ENCODE measurements around the gene TATDN2.

The TATDN2 gene

GRCh38 chr3:10272977-10273376 is 24.7 kb downstream of the TATDN2 start:
- DNase-seq, result no peak

- no peak for DNase-seq
Observed at GRCh38 chr3:10273702-10274305, 25.5 kb downstream of the TATDN2 start.

- no peak for DNase-seq
Observed at GRCh38 chr3:10274601-10275000, 26.3 kb downstream of the TATDN2 start.

GRCh38 chr3:10277115-10277625 is 28.9 kb downstream of the TATDN2 start:
- no peak for DNase-seq

GRCh38 chr3:10278501-10278900 is 30.2 kb downstream of the TATDN2 start:
- DNase-seq, result no peak

- no peak for DNase-seq
Observed at GRCh38 chr3:10279384-10280176, 31.3 kb downstream of the TATDN2 start.

GRCh38 chr3:10280177-10280529 is 31.9 kb downstream of the TATDN2 start:
- no peak for DNase-seq

- no peak for DNase-seq
Observed at GRCh38 chr3:10280571-10280970, 32.3 kb downstream of the TATDN2 start.

- no peak for DNase-seq
Observed at GRCh38 chr3:10281951-10282350, 33.7 kb downstream of the TATDN2 start.

GRCh38 chr3:10283638-10284037 is 35.4 kb downstream of the TATDN2 start:
- DNase-seq, result peak; percentile 63

- no peak for DNase-seq
Observed at GRCh38 chr3:10284496-10284895, 36.2 kb downstream of the TATDN2 start.

- DNase-seq, result no peak
Observed at GRCh38 chr3:10285272-10286132, 37.2 kb downstream of the TATDN2 start.

- DNase-seq, result no peak
Observed at GRCh38 chr3:10286133-10286524, 37.9 kb downstream of the TATDN2 start.

- peak; percentile 15 for DNase-seq
Observed at GRCh38 chr3:10286596-10287295, 38.5 kb downstream of the TATDN2 start.

GRCh38 chr3:10287936-10288574 is 39.8 kb downstream of the TATDN2 start:
- DNase-seq, result no peak

GRCh38 chr3:10288575-10288960 is 40.3 kb downstream of the TATDN2 start:
- no peak for DNase-seq

GRCh38 chr3:10289077-10289476 is 40.8 kb downstream of the TATDN2 start:
- DNase-seq, result no peak

GRCh38 chr3:10289787-10290355 is 41.6 kb downstream of the TATDN2 start:
- DNase-seq, result no peak

- DNase-seq, result no peak
Observed at GRCh38 chr3:10290481-10291176, 42.4 kb downstream of the TATDN2 start.

- DNase-seq, result no peak
Observed at GRCh38 chr3:10291641-10292040, 43.4 kb downstream of the TATDN2 start.

Data from DMS79 (cell line).